Posterior vena cava (tissue), 2 donors: ENCODE data around the gene BUB1B. TPM values are rescaled to one million over a fixed set of nuclear protein-coding genes. Genes with fewer than 3 reads are reported as not detected.
A peak's percentile ranks its signal among the peaks of the same experiment; 100 is the strongest.
"Not testable (repeated sequence)": the region's sequence is repeated elsewhere in the genome, so short reads cannot be mapped to it uniquely, and the experiment has no call there.

ENCODE experiments used
- DNase-seq: peaks from one replicate; pipeline ENCODE4 v3.0.0-alpha.2; 2020; ENCODE audit warnings: low spot score
- intact Hi-C, 2 donors: fragments of 100-400 bp; cut with DNase I; formaldehyde crosslinking; loops; one replicate each; pipeline versions ENCODE4 v1.14.1 to v1.14.2; 2022 to 2023
- long read RNA-seq, 2 donors: library from polyadenylated mRNA; unstranded; transcript quantifications; one replicate each; pipeline ENCODE4 v2.0.0, GENCODE V29; 2020 to 2021
- total RNA-seq, 2 donors: library from RNA; stranded (reverse); fragmentation: NEBNext Ultra II Directional; extraction: Animal tissue kit (Norgen Biotek cat#: 25700); gene quantifications; one replicate each; pipeline ENCODE4 v1.2.1, GENCODE V29; 2021
- donor health status: DM: yes; HTN: yes; CAD: no.
- donor health status: DM: yes; HTN: yes; CAD: no.

Gene BUB1B, protein sequence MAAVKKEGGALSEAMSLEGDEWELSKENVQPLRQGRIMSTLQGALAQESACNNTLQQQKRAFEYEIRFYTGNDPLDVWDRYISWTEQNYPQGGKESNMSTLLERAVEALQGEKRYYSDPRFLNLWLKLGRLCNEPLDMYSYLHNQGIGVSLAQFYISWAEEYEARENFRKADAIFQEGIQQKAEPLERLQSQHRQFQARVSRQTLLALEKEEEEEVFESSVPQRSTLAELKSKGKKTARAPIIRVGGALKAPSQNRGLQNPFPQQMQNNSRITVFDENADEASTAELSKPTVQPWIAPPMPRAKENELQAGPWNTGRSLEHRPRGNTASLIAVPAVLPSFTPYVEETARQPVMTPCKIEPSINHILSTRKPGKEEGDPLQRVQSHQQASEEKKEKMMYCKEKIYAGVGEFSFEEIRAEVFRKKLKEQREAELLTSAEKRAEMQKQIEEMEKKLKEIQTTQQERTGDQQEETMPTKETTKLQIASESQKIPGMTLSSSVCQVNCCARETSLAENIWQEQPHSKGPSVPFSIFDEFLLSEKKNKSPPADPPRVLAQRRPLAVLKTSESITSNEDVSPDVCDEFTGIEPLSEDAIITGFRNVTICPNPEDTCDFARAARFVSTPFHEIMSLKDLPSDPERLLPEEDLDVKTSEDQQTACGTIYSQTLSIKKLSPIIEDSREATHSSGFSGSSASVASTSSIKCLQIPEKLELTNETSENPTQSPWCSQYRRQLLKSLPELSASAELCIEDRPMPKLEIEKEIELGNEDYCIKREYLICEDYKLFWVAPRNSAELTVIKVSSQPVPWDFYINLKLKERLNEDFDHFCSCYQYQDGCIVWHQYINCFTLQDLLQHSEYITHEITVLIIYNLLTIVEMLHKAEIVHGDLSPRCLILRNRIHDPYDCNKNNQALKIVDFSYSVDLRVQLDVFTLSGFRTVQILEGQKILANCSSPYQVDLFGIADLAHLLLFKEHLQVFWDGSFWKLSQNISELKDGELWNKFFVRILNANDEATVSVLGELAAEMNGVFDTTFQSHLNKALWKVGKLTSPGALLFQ
- 1 to 10 TPM in 1 of 2 donors, under 1 TPM in 1; 0.86 to 1.2 TPM for total RNA-seq
- long read RNA-seq, donor 1, partial matches to known transcripts = 0 of 1 reads
- long read RNA-seq, donor 1, other reads (novel, unspliced or antisense) = 1 of 1 reads
- long read RNA-seq, donor 2, partial matches to known transcripts = 1 of 1 reads
- long read RNA-seq, donor 2, other reads (novel, unspliced or antisense) = 0 of 1 reads

DNA sequence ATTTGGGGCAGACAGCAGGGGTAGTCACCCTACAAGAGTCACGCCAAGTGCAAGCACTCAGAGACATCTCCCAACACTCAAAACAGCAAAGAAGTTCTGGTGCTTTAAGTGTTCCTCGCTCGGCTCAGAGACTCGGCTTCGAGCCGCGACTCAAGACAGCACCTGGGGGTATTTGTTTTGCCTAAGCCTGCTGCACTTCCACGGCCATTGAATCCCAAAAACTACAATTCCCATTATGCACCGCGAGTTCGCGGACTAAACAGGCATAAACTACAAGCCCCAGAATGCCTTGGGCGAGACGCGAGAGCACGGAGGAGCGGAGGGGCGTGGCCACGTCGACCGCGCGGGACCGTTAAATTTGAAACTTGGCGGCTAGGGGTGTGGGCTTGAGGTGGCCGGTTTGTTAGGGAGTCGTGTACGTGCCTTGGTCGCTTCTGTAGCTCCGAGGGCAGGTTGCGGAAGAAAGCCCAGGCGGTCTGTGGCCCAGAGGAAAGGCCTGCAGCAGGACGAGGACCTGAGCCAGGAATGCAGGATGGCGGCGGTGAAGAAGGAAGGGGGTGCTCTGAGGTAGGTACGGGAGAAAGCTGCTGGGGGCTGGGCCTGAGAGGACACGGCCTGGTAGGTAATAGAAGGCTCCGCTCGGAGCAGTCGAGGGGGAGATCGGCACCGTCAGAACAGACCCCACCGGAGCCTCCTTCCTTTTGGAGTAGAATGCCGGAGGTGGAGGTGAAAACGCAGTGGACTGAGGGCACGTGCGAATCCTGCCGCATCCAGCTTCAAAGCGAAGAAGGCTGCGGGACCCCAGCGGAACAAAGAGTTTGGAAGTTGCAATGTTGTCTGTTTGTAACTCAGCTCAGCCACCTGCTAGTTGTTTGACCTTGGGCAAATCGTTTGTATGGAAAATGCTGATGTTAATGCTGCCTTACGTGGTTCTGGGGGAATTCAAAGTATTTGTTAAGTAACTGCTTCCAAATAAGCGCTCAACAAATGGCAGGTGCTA is at the start of gene BUB1B:
Gene BUB1B (plus strand): TSS at position 381 of the 1,000 bp plus-strand sequence. CDS start 152 bp downstream, at position 533.
- peak; percentile 97 for DNase-seq
- intact Hi-C loops = no loop called here

DNA sequence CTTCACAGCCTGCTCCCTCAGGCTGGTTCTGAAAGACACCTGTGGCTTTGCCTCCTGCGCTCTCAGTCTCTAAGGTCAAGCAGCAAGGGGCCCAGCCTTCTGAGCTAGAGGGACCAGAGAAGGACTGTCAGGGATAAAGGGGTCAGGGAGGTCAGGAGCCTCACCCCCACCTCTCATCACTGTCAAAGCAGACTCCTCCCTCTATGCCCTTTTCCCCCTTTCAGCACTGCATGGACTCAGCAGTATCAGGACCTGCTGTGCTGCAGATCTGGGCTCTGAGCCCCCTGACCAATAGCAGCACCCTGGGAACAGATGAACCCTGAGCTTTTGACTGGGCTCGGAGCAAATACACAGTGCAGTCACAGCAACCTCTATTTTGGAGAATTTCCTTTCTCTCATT is 49.0 kb upstream of the BUB1B start:
- DNase-seq = no peak
- intact Hi-C loops = no loop called here

DNA sequence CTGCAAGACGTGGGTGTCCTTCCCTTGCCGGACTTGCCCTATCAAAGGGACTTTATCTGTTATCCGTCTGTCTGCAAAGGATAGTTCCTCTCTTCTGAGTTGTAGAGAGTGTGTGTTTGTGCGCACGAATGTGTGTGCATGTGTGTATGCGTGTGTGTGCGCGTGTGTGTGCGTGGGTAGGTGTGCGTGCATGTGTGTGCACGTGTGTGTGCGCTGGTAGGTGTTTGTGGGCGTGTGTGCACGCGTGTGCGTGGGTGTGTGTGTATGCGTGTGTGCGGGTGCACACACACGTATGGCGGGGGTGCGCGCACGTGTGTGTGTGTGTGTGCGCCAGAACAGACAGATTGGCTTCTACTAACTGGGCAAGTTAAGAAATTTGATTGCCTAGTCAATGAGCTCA is 48.1 kb upstream of the BUB1B start:
- intact Hi-C loops = no loop called here
- DNase-seq = no peak

DNA sequence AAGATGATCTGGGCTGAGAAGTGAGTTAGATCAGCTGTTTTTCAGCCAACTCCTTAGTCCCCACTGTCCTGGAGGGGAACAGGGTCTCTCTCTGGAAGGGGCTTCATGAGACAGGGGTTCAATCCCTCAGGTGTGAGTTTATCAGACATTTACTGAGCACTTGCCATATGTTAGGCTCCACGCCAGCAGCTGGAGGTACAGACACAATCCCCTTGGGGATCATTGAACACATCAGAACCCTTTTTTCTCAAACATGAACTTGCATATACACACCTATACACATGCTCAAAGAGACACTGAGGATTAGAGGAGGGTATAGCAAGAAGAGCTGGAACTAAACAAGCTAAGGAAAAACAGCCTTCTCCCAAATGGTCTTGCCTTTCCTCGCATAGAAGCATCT is 46.7 kb upstream of the BUB1B start:
- intact Hi-C loops = no loop called here
- DNase-seq = no peak

DNA sequence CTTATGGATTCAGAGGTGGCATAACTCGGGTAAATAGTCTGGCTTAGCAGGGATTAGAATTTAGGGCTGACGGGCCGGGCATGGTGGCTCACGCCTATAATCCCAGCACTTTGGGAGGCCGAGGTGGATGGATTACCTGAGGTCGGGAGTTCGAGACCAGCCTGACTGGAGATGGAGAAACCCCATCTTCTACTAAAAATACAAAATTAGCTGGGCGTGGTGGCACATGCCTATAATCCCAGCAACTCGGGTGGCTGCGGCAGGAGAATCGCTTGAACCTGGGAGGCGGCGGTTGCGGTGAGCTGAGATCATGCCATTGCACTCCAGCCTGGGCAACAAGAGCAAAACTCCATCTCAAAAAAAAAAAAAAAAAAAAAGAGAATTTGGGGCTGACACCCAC is 45.8 kb upstream of the BUB1B start:
- intact Hi-C loops = not testable (repeated sequence)

DNA sequence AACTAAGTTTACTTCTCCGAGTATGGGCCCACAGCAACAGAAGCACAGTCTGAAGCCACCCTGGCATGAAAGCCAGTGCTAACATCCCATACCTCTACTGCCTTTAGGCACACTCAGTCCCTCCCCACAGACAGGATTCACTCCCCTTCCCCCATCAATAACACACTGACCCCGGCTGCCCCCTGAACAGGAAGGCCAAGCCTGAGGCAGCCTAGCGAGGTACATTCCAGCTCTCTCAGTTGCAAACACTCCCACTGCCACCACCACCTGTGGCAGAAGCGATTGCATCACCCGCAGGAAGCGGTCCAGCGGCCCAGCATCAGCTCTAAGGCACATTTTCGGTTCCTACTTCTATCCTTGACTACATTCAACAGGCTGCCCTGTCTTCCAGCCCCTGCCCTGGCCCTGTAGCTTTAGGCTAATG is 45.2 kb upstream of the BUB1B start:
- intact Hi-C loops = no loop called here

More for the DNA sequence above, 45.8 kb upstream of the BUB1B start:
- DNase-seq = not testable (repeated sequence)

DNA sequence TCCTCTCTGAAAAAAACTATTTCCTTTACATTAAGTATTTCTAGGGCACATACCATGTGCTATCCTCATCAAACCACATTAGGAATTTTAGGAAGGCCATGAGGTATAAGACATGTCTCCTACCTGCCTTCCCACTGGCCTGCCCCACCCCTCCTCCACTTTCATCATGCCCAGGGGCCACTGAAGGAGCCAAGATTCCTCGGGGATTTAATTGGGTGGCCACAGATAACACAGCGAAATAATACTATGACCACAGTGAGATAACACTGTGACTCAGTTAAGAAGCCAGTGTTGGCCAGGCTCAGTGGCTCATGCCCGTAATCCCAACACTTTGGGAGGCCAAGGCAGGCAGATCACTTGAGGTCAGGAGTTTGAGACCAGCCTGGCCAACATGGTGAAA is 42.4 kb upstream of the BUB1B start:
- DNase-seq = no peak
- intact Hi-C loops = no loop called here

More for the DNA sequence above, 45.2 kb upstream of the BUB1B start:
- no peak for DNase-seq

DNA sequence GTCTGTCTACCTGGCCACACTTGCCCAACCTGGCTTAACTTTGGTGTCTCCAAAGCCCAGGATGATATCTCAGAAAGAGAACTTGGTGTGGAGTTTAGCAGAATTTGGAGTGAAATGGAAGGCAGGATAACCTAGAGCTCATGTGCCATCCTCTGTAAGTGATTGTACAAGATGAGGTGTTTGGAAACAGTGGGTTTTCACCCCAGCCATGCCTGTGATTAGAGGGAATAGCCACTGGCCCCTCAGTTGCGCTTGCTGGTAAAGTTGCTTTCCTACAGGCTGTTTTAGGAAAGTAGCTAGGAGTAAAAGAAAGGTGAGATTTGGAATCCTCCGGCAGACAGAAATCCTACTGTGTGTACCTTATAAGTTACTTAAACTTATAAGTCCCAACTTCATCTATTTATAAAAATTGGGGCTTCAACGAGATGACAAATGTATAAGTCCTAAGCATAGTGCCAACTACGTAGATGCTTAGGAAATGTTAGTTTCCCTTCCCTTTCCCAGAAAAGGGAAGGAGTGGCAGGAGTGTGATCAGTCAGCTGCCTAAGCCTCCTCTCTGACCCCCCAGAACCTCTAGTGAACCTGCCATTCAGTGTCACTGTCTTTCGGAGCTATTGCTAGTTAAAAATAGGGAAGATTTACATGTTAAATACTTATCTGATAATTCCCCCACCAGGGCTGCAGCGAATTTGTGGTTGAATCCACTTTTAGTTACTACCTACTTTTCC is 38.8 kb upstream of the BUB1B start:
- no peak for DNase-seq
- intact Hi-C loops = no loop called here

DNA sequence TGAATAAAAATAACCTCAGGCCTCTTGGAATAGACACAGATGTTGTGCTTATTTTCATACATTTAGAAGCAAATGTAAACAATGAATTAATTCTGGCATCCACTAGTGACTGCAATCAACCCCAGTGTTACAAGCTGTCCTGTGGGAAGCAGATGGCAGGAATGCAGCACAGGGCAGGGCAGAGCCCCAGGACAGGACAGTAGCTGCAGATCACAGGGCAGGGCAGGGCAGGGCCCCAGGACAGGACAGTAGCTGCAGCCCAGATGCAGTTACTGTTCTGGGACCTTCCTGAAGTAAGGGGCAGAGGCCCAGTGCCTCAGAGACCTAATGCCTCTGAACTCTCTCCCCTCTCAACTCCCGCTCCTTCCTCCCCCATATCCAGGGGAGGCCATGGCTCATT is 37.9 kb upstream of the BUB1B start:
- DNase-seq, intact Hi-C loops: not testable (repeated sequence)

DNA sequence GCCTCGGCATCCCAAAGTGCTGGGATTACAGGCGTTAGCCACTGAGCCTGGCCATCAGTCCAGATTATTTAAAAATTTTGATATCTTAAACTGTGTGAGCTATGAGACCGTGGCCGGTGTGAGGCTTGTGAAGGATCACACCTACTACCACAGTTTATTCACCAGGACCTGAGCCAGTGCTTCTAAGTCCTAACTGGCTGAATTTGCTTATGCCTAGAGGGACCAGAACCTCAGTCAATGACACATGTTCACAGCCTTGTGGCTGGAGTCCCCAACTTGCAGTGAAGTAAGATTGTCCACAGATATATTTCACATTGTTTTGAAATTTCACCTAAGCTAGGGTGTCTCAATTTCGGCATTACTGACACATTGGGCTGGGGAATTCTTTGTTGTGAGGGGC is 37.0 kb upstream of the BUB1B start:
- DNase-seq, intact Hi-C loops: not testable (repeated sequence)

DNA sequence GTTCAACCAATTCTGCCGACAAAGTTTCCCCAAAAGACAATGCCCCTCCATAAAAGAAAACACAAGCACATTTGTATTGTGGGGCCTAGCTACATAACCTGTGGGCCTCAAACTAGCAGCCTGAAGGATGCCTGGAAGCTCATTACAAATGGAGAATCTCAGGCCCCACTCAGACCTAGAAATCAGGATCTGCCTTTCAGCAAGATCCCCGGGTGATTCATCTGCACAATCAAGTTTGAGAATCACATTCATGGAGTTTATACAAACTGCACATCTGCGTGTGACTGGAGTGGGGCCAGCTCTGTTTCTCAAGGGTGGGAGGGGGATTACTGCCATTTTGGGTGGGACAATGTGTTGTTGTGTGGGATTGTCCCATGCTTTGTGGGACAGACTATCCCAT is 36.5 kb upstream of the BUB1B start:
- intact Hi-C loops, DNase-seq: not testable (repeated sequence)

DNA sequence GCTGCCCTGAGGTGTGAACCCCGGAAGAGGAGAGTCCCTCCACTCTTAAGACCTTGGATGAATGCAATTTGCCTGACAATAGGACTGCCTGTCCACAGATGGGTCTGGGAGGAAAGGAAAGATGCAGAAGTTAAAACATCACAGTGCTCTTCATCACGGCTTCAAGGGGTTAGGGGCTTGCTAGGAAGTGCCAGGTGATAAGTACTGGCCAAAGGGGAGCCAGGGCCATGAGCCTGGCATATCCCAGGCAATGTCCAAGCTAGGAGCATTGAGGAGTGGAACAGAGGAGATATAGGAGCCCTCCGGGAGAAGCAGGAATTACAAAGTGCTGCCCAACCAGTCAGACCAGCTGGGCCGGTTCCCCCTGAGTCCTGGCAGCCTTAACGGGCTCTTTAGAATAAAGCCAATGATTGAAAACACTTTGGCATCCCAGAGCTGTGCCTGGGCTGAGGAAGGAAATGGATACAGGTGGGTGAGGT is 36.0 kb upstream of the BUB1B start:
- intact Hi-C loops, DNase-seq: not testable (repeated sequence)

DNA sequence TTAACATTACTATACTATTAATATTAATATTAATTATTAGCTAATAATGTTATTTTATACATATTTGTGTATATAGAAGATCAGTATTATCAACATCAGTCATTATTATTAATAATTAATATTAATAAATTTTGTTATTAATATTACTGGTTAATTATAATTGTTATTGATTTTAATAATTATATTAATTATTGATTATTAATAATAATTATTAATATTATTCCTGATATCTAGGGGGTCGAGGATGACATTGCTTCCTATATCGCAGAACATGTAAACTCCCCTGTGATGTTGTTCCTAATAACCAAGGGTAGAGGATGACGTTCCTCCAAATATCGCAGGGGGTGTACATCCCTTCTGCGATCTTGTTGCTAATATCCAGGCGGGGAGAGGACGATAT is 34.9 kb upstream of the BUB1B start:
- DNase-seq = no peak
- intact Hi-C loops = no loop called here

DNA sequence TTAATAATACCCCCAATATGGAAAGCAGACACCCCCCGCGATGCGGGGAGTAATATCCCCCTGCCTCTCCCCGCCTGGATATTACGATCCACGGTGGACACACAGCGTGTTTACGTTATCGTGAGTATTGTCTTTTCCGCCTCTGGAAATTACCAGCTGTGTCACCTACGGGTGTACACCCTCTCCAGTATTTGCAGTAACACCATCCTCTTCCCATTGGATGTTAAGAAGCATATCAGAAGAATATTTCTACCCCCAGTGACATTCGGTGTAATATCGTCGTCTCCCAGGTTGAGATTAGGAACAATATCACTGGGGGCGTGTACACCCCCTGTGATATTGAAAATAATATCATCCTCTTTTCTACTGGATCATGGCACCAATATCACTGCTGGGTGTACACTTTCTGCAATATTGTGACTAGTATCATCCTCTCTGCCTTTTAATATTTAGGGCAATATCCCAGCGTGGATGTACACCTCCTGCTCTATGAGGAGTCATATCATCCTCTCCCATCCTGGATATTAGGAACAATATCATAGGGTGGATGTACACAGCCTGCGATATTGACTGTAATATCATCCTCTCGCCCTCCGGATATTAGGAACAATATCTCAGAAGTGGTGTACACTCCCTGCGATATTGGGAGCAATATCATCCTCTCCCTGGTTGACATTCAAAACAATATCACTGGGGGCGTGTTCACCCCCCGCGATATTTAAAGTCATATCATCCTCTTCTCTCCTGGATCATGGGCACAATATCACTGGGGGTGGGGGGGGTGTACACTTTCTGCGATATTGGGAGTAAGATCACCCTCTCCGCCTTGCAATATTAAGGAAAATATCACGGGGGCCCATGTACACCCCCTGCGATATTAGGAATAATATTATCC is 31.9 kb upstream of the BUB1B start:
- DNase-seq = no peak
- intact Hi-C loops = no loop called here

DNA sequence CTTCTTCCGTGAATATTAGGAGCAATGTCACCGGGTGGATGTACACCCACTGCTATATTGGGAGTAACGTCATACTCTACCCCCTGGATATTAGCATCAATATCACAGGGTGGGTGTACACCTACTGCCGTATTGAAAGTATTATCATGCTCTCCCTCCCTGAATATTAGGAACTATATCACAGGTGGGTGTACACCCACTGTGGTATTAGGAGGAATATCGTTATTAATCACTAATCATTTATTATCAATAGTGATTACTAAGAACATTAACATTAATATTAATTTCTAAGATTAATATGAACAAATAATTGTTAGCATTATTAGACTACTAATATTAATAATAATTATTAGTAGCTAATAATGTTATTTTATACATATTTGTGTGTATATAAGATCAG is 30.8 kb upstream of the BUB1B start:
- intact Hi-C loops = no loop called here

DNA sequence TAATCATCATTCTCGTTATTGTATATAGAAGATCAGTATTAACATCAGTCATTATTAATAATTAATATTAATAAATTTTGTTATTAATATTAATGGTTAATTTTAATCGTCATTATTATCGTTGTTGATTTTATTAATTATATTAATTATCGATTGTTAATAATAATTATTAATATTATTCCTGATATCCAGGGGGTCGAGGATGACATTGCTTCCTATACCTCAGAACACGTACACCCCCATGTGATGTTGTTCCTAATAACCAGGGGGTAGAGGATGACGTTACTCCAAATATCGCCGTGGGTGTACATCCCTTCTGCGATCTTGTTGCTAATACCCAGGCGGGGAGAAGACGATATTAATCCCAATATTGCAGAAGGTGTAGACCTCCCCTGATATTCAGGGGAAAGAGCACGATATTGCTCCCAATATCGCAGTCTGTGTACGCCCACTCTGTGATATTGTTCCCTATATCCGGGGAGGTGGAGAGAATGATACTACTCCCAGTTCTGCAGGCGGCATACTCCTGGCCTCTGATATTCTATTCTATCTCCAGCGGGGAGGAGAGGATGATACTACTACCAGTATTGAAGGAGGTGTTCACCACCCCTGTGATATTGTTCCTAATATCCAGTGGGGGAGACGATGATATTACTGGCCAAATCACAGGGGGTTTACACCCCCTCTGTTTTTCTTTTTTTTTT is 29.9 kb upstream of the BUB1B start:
- no peak for DNase-seq
- intact Hi-C loops = no loop called here

More for the DNA sequence above, 30.8 kb upstream of the BUB1B start:
- no peak for DNase-seq
